Lung (tissue), 12 donors: ENCODE measurements around the gene PSME3IP1. TPM values are rescaled to one million over a fixed set of nuclear protein-coding genes. Genes with fewer than 3 reads are reported as not detected.

Experiments
- ATAC-seq: fragments of 200-7000 bp; cut with Tn5 transposase; one replicate; pipeline ENCODE4 v1.9.1; 2020; ENCODE audit warnings: moderate number of reproducible peaks; ENCODE audit not compliant: insufficient read depth, low FRiP score
- DNase-seq, 3 donors: peaks; one replicate each; pipeline ENCODE4 v3.0.0-alpha.2; 2013 to 2017
- H3K27ac ChIP-seq, 2 donors: one replicate each; pipeline ENCODE4 v1.5.1; 2013; ENCODE audit warnings: mild to moderate bottlenecking in 2 of 2, moderate library complexity in 2 of 2, control low read depth in 1 of 2, inconsistent platforms in 1 of 2, low read depth in 1 of 2, low read length in 1 of 2
- H3K27me3 ChIP-seq, 3 donors: one replicate each; pipeline ENCODE4 v1.5.1; 2013; ENCODE audit warnings: low read length in 2 of 3; ENCODE audit not compliant: control insufficient read depth in 3 of 3, insufficient read depth in 3 of 3
- H3K36me3 ChIP-seq, 4 donors: one replicate each; pipeline ENCODE4 v1.5.1; 2013; ENCODE audit warnings: low read length in 4 of 4, mild to moderate bottlenecking in 1 of 4, moderate library complexity in 1 of 4; ENCODE audit not compliant: control insufficient read depth in 4 of 4, insufficient read depth in 4 of 4
- H3K4me1 ChIP-seq, 5 donors: one replicate each; pipeline ENCODE4 v1.5.1; 2013; ENCODE audit warnings: low read length in 5 of 5, mild to moderate bottlenecking in 2 of 5, moderate library complexity in 1 of 5; ENCODE audit not compliant: control insufficient read depth in 5 of 5, insufficient read depth in 5 of 5
- H3K4me3 ChIP-seq: one replicate; pipeline ENCODE4 v1.5.1; 2013; ENCODE audit warnings: mild to moderate bottlenecking, control low read depth, moderate library complexity
- H3K9ac ChIP-seq, 2 donors: one replicate each; pipeline ENCODE4 v1.5.1; 2013; ENCODE audit warnings: low read length in 2 of 2, control low read depth in 1 of 2; ENCODE audit not compliant: insufficient read depth in 1 of 2
- H3K9me3 ChIP-seq, 4 donors: one replicate each; pipeline ENCODE4 v1.5.1; 2013; ENCODE audit warnings: low read length in 3 of 4, mild to moderate bottlenecking in 1 of 4, moderate library complexity in 1 of 4; ENCODE audit not compliant: control insufficient read depth in 4 of 4, insufficient read depth in 3 of 4
- WGBS, 2 donors: extraction: QIAGEN DNeasy Blood & Tissue Kit; methylation state at CpG; one replicate each; pipeline ENCODE4 v1.1.7; 2013; 5-methylcytosine and 5-hydroxymethylcytosine counted together
- polyA plus RNA-seq, 2 donors: library from polyadenylated mRNA; stranded (reverse); fragments of 200-250 nt; gene quantifications; one replicate each; pipeline ENCODE4 v1.2.1, GENCODE V29; 2013
- total RNA-seq, 2 donors: library from RNA; depleted of rRNA in 1 of 2; stranded (reverse); fragments of >200 nt in 1 of 2; gene quantifications; one replicate each; pipeline ENCODE4 v1.2.1, GENCODE V29; 2014 to 2021
- TF ChIP-seq, protein P1 (sequence below): IDR thresholded peaks from 2 replicates; pipeline ENCODE4 v1.5.1; 2012; ENCODE audit warnings: mild to moderate bottlenecking; ENCODE audit errors: control extremely low read depth, extremely low read depth
- donor health status: control.
- donor health status: control.
- donor health status: Bipolar disorder and iron deficiency.
- donor health status: healthy.
- donor health status: DM: yes; HTN: yes; CAD: no.

Gene PSME3IP1
- total and polyA plus RNA-seq, 4 donors, result 59.3 to 83.1 (median 63.1) TPM

DNA sequence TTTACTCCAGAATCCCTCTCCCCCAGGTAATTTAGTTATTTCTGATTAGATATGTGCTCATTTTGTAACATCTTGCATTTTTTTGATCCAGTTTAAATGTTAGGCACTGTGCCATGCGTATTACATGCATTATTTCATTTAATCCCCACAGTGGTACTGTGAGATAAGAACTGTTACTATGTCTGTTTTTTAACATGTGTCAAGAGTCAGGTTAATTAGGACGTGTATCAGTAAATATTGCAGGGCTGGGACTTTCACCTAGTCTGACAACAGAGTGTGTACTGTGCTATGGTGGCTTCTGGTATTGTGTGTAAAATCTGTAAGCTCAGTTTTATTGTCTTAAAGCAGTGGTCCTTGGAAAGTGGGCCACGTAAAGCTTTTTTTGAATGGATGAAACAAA, 10.9 kb upstream of the PSME3IP1 start:
- no peak for ATAC-seq
- Histone ChIP-seq H3K9me3 (no peaks in the 10 kb centered on the region), H3K4me3 (no peak overlapping the region), H3K4me1 (peaks cover 0 to 10% (median 0%) of the 10 kb centered on the region in 5 donors), H3K9ac (no peak overlapping the region), H3K36me3 (peaks cover 0 to 1% (median 0%) of the 10 kb centered on the region in 4 donors), H3K27ac (no peak overlapping the region), H3K27me3 (no peaks in the 10 kb centered on the region)
- DNase-seq, result no peak
- 85 to 93% methylated on average over 3 of the region's 3 CpGs for WGBS, 2 donors
- TF ChIP-seq, protein P1, sequence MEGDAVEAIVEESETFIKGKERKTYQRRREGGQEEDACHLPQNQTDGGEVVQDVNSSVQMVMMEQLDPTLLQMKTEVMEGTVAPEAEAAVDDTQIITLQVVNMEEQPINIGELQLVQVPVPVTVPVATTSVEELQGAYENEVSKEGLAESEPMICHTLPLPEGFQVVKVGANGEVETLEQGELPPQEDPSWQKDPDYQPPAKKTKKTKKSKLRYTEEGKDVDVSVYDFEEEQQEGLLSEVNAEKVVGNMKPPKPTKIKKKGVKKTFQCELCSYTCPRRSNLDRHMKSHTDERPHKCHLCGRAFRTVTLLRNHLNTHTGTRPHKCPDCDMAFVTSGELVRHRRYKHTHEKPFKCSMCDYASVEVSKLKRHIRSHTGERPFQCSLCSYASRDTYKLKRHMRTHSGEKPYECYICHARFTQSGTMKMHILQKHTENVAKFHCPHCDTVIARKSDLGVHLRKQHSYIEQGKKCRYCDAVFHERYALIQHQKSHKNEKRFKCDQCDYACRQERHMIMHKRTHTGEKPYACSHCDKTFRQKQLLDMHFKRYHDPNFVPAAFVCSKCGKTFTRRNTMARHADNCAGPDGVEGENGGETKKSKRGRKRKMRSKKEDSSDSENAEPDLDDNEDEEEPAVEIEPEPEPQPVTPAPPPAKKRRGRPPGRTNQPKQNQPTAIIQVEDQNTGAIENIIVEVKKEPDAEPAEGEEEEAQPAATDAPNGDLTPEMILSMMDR, result no peak

DNA sequence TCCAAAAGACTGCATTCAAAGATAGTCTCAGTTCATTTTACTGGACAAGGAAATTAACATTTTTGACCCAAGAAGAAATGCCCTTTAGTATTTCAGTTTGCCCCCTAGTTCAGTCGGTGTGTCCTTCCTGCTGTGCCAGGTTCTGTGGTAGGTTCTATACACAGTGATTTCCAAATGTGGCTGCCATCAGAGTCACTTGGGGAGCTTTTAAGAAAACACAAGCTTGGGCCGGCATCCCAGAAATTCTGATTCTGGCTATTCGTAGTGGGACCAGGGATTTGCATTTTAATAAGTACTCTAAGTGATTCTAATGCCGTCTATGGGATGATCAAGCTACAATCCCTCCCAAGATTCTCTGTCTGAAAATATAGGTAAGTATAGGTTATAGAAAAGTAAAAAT, 10.4 kb upstream of the PSME3IP1 start:
- ATAC-seq, result no peak

DNA sequence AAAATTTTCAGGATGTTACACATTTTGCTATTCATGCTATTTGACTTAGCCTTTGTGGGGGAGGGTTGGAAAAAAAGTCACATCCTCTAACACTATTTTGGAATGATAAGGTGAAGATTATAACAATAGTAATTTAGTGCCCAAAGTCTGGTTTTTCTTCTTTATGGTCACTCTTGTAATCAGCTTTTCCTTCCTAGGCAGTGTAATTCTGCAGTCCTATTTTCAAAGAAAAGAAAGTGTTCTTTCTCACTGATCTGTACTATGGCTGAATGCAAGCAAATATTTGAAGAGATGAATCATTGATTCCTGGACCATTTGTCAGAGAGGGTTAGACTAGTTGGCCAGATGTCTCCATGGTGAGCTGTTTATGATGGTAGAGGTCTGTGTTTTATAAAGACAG, 8.7 kb upstream of the PSME3IP1 start:
- peaks cover 0 to 12% (median 5%) of the 10 kb centered on the region in 5 donors for H3K4me1 ChIP-seq
- H3K9me3 ChIP-seq, result no peaks in the 10 kb centered on the region
- no peak for DNase-seq
- ATAC-seq, result no peak
- peaks cover 0 to 3% (median 0%) of the 10 kb centered on the region in 4 donors for H3K36me3 ChIP-seq
- TF ChIP-seq, protein P1, result no peak
- H3K27me3 ChIP-seq, result no peaks in the 10 kb centered on the region
- no peak overlapping the region for H3K9ac ChIP-seq
- H3K4me3 ChIP-seq, result no peak overlapping the region
- H3K27ac ChIP-seq, result peak overlapping the region in 1 of 2 donors; percentile 53

More for the DNA sequence above, 10.4 kb upstream of the PSME3IP1 start:
- no peak overlapping the region for H3K4me3 ChIP-seq
- no peak overlapping the region for H3K9ac ChIP-seq
- TF ChIP-seq, protein P1, result no peak
- DNase-seq, result no peak
- peaks cover 0 to 12% (median 2%) of the 10 kb centered on the region in 5 donors for H3K4me1 ChIP-seq
- WGBS, 2 donors, result 83 to 95% methylated on average over 4 of the region's 4 CpGs
- no peak overlapping the region for H3K27ac ChIP-seq
- no peaks in the 10 kb centered on the region for H3K9me3 ChIP-seq
- H3K27me3 ChIP-seq, result no peaks in the 10 kb centered on the region
- peaks cover 0 to 1% (median 0%) of the 10 kb centered on the region in 4 donors for H3K36me3 ChIP-seq
